Adrenal gland (tissue), 5 donors: ENCODE data around the gene SOAT2.

Experiments used
- CTCF ChIP-seq, 6 experiments: fragments of 450-650 bp in 4 of 6; fragments of 200-600 bp in 2 of 6; sonication (generic) in 1 of 6; IDR thresholded peaks; 1 replicate in 5 of 6; 2 replicates in 1 of 6; pipeline versions ENCODE4 v1.5.1 to v1.8.0; 2016 to 2021; ENCODE audit warnings: antibody characterized with exemption in 6 of 6, mild to moderate bottlenecking in 2 of 6, moderate library complexity in 1 of 6
- POLR2A ChIP-seq, 2 donors: fragments of 450-650 bp; IDR thresholded peaks; one replicate each; pipeline ENCODE4 v1.6.1; 2017; ENCODE audit warnings: antibody characterized with exemption in 2 of 2, mild to moderate bottlenecking in 2 of 2, moderate library complexity in 1 of 2
- donor health status: DM: no; HTN: no; CAD: no.

- TF ChIP-seq CTCF (IDR thresholded peaks at IDR 0.05) (no peak), POLR2A (IDR thresholded peaks at IDR 0.05) (no peak)
Observed at GRCh38 chr12:53102883-53103807, at the start of gene SOAT2.
